HEK293T (cell line): ENCODE data around the gene TRA2B.

Experiments used
- ARNT ChIP-seq: fragments of 450-650 bp; IDR thresholded peaks from 2 replicates; pipeline ENCODE4 v1.6.1; 2017; ENCODE audit warnings: mild to moderate bottlenecking
- FOXA1 ChIP-seq: fragments of 450-650 bp; IDR thresholded peaks from 2 replicates; pipeline ENCODE4 v1.6.1; 2016; ENCODE audit warnings: mild to moderate bottlenecking
- NFRKB ChIP-seq: fragments of 450-650 bp; IDR thresholded peaks from 2 replicates; pipeline ENCODE4 v1.6.1; 2016; ENCODE audit warnings: mild to moderate bottlenecking, moderate library complexity

GRCh38 chr3:185959609-185960521 is 22.1 kb upstream of the TRA2B start:
- TF ChIP-seq NFRKB (no peak), ARNT (no peak), FOXA1 (no peak)
